Testis (tissue), 3 donors: ENCODE data around the gene PHRF1. TPM values are rescaled to one million over a fixed set of nuclear protein-coding genes. Genes with fewer than 3 reads are reported as not detected.
"Not testable (repeated sequence)": the region's sequence is repeated elsewhere in the genome, so short reads cannot be mapped to it uniquely, and the experiment has no call there.

Experiments
- DNase-seq: peaks from one replicate; pipeline ENCODE4 v3.0.0-alpha.2; 2019
- H3K27ac ChIP-seq, 2 donors: fragments of 200-600 bp; sonication (generic); one replicate each; pipeline ENCODE4 v1.5.1; 2019
- H3K27me3 ChIP-seq: fragments of 200-600 bp; sonication (generic); one replicate; pipeline ENCODE4 v1.5.1; 2019
- H3K36me3 ChIP-seq: fragments of 200-600 bp; sonication (generic); one replicate; pipeline ENCODE4 v1.5.1; 2017; ENCODE audit warnings: low read depth; ENCODE audit errors: missing control alignments
- H3K4me1 ChIP-seq: fragments of 200-600 bp; sonication (generic); one replicate; pipeline ENCODE4 v1.5.1; 2019
- H3K4me3 ChIP-seq, 2 donors: fragments of 200-600 bp; sonication (generic); one replicate each; pipeline ENCODE4 v1.5.1; 2017 to 2019
- H3K9me3 ChIP-seq: fragments of 200-600 bp; sonication (generic); one replicate; pipeline ENCODE4 v1.5.1; 2017
- CTCF ChIP-seq, 3 experiments: fragments of 450-650 bp in 2 of 3; fragments of 200-600 bp in 1 of 3; sonication (generic) in 1 of 3; IDR thresholded peaks; one replicate each; pipeline ENCODE4 v1.5.1; 2016 to 2019; ENCODE audit warnings: antibody characterized with exemption in 3 of 3, mild to moderate bottlenecking in 2 of 3, moderate library complexity in 1 of 3
- POLR2A ChIP-seq: fragments of 450-650 bp; IDR thresholded peaks from one replicate; pipeline ENCODE4 v1.6.1; 2017; ENCODE audit warnings: antibody characterized with exemption, mild to moderate bottlenecking, moderate library complexity
- WGBS, 2 donors: methylation state at CpG; one replicate each; pipeline ENCODE4 v1.1.5; 2018; 5-methylcytosine and 5-hydroxymethylcytosine counted together
- intact Hi-C: fragments of 100-400 bp; cut with DNase I; formaldehyde crosslinking; loops from one replicate; pipeline ENCODE4 v1.15.1; 2023; ENCODE audit warnings: low total_unique reads
- polyA plus RNA-seq: library from polyadenylated mRNA; stranded (reverse); fragments of 350-450 nt; fragmentation: Illumina TruSeq; extraction: RNeasy Lipid Tissue Mini Kit (QIAGEN cat#74804); gene quantifications from one replicate; pipeline ENCODE4 v1.2.3, GENCODE V29; 2014; ENCODE audit warnings: low read depth, low replicate concordance; ENCODE audit not compliant: insufficient read depth
- total RNA-seq, 2 donors: library from RNA; depleted of rRNA; stranded (reverse); fragments of >200 nt; gene quantifications; one replicate each; pipeline ENCODE4 v1.2.3, GENCODE V29; 2016

PHRF1 gene
- total and polyA plus RNA-seq, 3 donors from 2014 or later = 30.2 to 74.4 (median 62.9) TPM

- Histone ChIP-seq H3K36me3 (no peaks in the 10 kb centered on the region), H3K4me3 (no peak overlapping the region)
- no peak for DNase-seq
Observed at GRCh38 chr11:653837-654236, 77.6 kb downstream of the PHRF1 start.

GRCh38 chr11:654444-654843, 78.2 kb downstream of the PHRF1 start:
- not testable (repeated sequence) for H3K36me3 ChIP-seq

More at GRCh38 chr11:653837-654236, 77.6 kb downstream of the PHRF1 start:
- Histone ChIP-seq H3K9me3 (no peaks in the 10 kb centered on the region), H3K27me3 (no peaks in the 10 kb centered on the region), H3K4me1 (no peaks in the 10 kb centered on the region), H3K27ac (no peak overlapping the region)
- WGBS, 2 donors = 91 to 92% methylated on average over 9 to 15 of the region's 15 CpGs
- TF ChIP-seq POLR2A (no peak), CTCF (IDR thresholded peaks at IDR 0.05) (no peak)
- intact Hi-C loops = no loop called here

GRCh38 chr11:655036-655726, 78.9 kb downstream of the PHRF1 start:
- Histone ChIP-seq H3K36me3 (no peaks in the 10 kb centered on the region), H3K27ac (no peak overlapping the region), H3K9me3 (no peaks in the 10 kb centered on the region), H3K27me3 (no peaks in the 10 kb centered on the region), H3K4me1 (no peaks in the 10 kb centered on the region), H3K4me3 (no peak overlapping the region)
- WGBS, 2 donors = 90 to 93% methylated on average over 30 of the region's 30 CpGs
- no peak for TF ChIP-seq POLR2A
- no peak for TF ChIP-seq CTCF (IDR thresholded peaks at IDR 0.05)
- DNase-seq = no peak
- intact Hi-C loops = no loop called here

More at GRCh38 chr11:654444-654843, 78.2 kb downstream of the PHRF1 start:
- H3K4me3 ChIP-seq, H3K9me3 ChIP-seq, H3K27ac ChIP-seq, intact Hi-C loops, H3K27me3 ChIP-seq, H3K4me1 ChIP-seq, DNase-seq: not testable (repeated sequence)
- WGBS, 2 donors = 86 to 94% methylated on average over 12 of the region's 12 CpGs

- no peaks in the 10 kb centered on the region for H3K36me3 ChIP-seq
- WGBS, 2 donors = 81 to 94% methylated on average over 6 to 14 of the region's 14 CpGs
- H3K27ac ChIP-seq = no peak overlapping the region
- TF ChIP-seq CTCF (IDR thresholded peaks at IDR 0.05) (no peak), POLR2A (no peak)
- H3K4me3 ChIP-seq = no peak overlapping the region
- no peaks in the 10 kb centered on the region for H3K9me3 ChIP-seq
- intact Hi-C loops = no loop called here
- no peak for DNase-seq
- H3K4me1 ChIP-seq = no peaks in the 10 kb centered on the region
- H3K27me3 ChIP-seq = no peaks in the 10 kb centered on the region
Observed at GRCh38 chr11:656426-656825, 80.2 kb downstream of the PHRF1 start.

GRCh38 chr11:656866-657265, 80.6 kb downstream of the PHRF1 start:
- H3K4me1 ChIP-seq = no peaks in the 10 kb centered on the region
- no peak overlapping the region for H3K4me3 ChIP-seq
- DNase-seq = no peak
- no peaks in the 10 kb centered on the region for H3K36me3 ChIP-seq
- H3K27ac ChIP-seq = no peak overlapping the region
- H3K27me3 ChIP-seq = no peaks in the 10 kb centered on the region
- H3K9me3 ChIP-seq = no peaks in the 10 kb centered on the region
- TF ChIP-seq POLR2A (no peak), CTCF (IDR thresholded peaks at IDR 0.05) (no peak)
- intact Hi-C loops = no loop called here
- WGBS, 2 donors = 90 to 91% methylated on average over 7 of the region's 7 CpGs
